ENCODE measurements around the gene HBA2.
"Not testable (repeated sequence)": the region's sequence is repeated elsewhere in the genome, so short reads cannot be mapped to it uniquely, and the experiment has no call there.

The HBA2 gene

GRCh38 chr16:172374-172941 lies at the start of gene HBA2:
Gene HBA2, plus strand, starts transcription at chr16:172876. Its CDS starts 37 bp downstream, at chr16:172913.
- not testable (repeated sequence) for DNase-seq

GRCh38 chr16:123558-124350 lies 48.9 kb upstream of the HBA2 start:
- DNase-seq: not testable (repeated sequence)

DNA sequence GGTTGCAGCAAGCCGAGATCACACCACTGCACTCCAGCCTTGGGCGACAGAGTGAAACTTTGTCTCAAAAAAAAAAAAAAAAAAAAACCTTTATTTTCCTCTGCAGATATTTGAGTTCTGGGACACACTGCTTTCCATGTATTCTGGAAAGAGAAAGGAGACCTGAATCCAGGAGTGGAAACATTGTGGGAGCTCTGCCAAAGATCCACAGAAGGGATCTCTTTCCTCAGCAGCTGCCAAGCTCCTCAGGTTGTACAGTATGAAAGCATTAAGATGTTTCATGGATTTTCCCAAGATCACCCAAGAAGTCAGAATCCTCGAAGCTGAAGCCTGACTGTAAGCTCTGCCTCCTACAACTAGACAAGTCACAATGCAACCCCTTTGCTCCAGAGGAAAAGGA lies 47.7 kb upstream of the HBA2 start:
- DNase-seq: no peak

DNA sequence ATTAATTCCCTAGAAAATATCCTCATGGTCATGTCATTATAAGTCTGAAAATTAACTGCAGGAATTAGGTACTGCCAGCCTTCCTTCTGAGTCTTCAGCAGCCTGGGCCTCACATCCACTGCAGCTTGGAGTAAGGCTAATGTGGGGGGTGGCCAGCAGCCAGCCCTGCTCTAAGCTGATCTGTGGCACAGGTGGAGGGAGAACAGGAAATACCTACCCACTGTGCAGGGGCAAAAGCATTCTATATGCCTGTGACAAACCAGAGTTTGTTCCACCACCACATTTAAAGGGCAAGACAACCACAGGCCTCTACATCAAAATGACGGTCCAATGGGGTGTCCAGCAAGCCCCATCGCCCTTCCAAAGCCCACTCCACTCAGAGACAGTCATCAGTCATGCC lies 43.6 kb upstream of the HBA2 start:
- DNase-seq: no peak

- no peak for DNase-seq
Observed at GRCh38 chr16:130533-131173, 42.0 kb upstream of the HBA2 start.

DNA sequence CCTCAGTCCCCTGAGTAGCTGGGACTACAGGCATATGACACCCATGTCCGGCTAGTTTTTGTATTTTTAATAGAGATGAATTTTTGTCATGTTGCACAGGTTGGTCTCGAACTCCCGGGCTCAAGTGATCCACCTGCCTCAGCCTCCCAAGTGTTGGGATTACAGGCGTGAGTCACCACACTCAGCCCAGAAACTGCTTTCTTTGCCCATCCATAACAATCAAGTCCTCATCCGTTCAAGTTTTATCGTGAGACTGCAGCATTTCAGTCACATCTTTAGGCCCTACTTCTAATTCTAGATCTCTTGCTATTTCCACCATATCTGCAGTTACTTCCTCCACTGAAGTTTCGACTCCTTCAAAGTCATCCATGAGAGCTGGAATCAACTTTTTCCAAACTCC lies 40.6 kb upstream of the HBA2 start:
- DNase-seq: no peak

- no peak for DNase-seq
Observed at GRCh38 chr16:133716-134115, 39.0 kb upstream of the HBA2 start.

DNA sequence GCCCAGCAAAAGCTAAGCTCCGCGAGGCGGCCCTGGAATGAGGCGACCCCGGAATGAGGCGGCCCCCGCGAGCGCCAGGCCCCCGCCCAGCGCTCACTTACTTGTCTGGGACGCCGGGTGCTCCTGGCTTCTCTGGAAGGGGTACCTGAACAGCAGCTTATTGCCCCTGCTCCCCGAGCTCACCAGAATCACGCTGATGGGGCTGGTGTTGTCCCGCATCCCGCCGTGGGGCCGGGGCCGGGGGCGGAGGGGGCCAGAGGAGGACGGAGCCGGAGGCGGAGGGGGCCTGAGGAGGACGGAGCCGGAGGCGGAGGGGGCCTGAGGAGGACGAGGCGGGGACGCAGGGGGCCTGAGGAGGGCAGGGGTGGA lies 34.6 kb upstream of the HBA2 start:
- DNase-seq: peak; percentile 61

GRCh38 chr16:140175-140857 lies 32.4 kb upstream of the HBA2 start:
- no peak for DNase-seq

DNA sequence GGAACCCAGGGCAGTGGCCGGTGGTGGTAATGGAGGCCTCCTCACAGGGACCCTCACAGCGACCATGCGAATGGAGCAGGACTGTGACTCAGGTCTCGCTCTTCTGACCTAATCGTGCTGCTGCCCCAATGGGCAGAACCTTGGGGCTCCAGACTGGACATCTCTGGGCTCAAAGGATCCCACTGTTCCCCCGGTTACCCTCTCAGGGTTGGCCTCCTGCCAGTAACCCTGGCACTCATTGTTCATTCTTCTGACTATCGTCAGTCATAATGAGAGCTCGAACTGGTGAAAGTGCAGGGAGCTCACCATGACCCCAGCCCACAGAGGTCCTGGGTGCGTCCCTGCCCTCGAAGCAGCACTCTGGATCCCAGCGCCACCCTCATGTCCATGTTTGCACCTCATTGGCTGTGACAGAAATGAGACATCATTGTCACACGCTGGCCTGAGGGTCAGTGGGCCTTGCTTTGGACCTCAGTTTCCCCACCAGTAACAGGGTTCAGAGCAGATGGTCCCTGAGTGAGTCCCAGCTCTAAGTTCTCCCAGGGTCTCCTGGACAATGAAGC lies 30.2 kb upstream of the HBA2 start:
- DNase-seq: no peak

GRCh38 chr16:143047-143446 lies 29.6 kb upstream of the HBA2 start:
- DNase-seq: no peak

DNA sequence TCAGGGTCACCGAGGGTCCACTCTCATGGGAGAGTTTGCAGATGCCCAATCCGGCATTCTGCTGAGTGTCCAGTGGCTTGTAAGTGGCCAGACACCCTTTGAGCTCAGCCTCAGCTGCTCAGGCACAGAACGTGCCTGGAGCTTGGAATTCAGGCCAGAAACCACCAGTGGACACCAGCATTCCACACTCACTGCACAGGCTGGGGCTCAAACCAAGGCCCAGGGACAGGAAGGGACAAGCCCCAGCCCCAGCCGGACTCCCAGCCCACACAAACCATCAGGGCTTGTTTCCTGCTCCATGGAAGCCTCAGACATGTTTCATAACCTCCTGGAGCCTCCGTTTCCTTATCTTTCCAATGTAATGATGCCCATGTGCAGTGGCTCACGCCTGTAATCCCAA lies 29.2 kb upstream of the HBA2 start:
- no peak for DNase-seq

GRCh38 chr16:144797-145252 lies 27.9 kb upstream of the HBA2 start:
- no peak for DNase-seq

GRCh38 chr16:146646-147045 lies 26.0 kb upstream of the HBA2 start:
- DNase-seq: no peak

DNA sequence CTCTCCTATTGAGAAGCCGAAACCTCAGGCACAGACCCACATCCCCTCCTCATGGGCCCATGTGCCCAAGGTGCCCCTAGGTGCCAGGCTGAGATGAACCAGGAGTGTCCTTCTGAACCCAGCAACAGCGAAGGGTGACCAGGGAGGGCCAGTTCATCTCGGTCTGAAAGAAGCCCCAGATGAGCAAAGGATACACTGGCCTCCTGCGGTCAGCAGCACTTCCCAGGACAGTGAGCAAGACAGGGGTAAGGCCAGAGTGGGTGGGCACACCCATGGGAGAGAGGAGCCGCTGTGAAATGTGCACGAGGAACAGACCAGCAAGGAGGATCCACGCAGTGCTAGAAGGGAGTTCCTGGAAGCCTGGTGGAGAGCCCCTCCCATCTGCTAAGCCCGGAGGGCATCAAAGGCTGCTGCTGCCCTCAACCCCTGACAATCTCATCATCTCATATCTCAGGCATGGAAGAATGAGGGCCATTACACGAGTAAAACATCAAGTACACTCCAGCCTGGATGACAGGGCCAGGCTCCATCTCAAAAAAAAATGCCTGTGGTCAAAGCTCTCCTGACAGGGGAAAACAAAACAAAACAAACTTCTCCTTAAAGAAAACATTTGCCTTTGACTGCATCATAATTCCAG lies 23.5 kb upstream of the HBA2 start:
- DNase-seq: peak; percentile 36

GRCh38 chr16:152141-153128 lies 20.2 kb upstream of the HBA2 start, which contains the start of gene HBZ:
Gene HBZ, plus strand, starts transcription at chr16:152644. Its CDS starts 266 bp downstream, at chr16:152910.
- no peak for DNase-seq

DNA sequence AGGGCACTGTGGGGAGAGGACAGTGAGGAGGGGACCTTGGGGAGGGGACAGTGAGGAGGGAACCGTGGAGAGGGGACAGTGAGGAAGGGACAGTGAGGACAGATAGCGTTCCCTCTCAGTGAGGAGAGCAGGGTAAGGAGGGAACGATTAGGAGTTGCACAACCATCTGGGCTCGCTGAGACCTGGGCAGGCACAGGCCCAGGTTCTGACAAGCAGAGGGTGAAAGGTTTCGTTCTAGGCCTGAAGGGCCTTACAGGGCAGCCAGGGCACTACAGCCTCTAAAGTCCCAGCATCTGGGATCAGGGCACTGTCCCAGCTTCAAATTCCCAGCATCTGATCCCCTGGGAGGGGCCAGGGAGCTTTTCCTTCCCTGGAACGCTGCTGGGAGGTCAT lies 19.6 kb upstream of the HBA2 start:
- not testable (repeated sequence) for DNase-seq

DNA sequence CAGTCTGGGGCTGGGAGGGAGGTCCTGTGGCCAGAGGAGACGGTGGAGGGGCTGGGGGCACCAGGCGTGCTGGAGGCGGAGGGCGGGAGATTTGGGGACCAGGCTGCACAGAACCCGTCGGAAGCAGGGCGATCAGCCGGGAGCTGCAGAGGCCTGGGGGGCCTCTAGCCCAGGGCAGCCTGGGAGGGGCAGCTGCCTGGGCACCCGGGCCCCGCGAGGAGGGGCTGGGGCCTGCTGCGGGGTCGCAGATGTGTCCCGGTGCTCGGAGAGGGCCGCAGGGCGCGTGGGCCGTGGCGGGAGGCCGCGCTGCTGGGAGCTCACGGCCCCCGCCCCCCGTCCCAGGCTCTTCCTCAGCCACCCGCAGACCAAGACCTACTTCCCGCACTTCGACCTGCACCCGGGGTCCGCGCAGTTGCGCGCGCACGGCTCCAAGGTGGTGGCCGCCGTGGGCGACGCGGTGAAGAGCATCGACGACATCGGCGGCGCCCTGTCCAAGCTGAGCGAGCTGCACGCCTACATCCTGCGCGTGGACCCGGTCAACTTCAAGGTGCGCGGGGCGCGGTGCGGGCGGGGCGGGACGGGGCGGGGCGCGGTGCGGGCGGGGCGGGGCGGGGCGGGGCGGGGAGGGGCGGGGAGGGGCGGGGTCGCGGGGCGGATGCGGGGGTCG lies 19.0 kb upstream of the HBA2 start:
- not testable (repeated sequence) for DNase-seq

DNA sequence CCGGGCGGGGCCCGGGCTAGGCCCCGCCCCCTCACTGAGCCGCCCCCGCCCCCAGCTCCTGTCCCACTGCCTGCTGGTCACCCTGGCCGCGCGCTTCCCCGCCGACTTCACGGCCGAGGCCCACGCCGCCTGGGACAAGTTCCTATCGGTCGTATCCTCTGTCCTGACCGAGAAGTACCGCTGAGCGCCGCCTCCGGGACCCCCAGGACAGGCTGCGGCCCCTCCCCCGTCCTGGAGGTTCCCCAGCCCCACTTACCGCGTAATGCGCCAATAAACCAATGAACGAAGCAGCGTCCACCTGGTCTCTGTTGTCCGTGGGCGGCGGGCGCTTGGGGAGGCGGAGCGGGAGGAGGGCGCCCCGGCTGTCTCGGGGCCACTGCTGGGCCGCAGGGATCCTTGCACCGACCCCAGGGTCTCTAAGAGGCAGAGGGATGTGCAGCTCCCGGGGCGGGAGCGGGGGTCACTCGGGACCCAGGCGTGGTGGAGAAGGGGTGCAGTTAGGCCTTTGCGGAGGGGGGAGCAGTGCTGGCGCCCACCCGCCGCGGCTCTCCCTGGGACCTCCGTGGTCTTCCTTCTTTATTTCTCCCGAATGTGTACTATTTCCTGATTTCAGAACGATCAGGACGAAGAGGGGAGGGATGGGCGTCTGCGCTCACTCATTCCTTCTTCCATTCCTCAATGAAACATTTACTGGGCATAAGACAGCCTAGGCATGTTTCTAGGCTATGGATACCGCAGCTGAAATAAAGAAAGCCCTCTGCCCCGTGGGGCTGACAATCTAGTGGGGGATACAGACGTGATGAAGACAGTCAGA lies 18.3 kb upstream of the HBA2 start:
- peak; percentile 68 for DNase-seq

DNA sequence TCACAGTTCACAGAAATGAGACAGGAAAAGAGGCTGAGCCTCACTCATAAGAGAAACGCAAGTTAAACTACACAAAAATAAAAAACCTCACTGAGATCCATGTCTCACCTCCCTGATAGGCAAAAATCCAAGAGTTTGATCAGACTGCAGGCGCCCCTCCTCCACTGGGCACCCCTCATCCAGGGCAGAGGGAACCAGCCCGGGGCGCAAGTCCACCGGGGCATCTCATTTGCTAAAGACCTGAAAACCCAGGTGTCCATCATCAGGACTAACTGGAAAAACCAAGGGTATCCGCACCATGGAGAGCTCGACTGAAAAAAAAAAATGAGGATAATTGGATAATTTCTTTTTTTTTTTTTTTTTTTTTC lies 17.7 kb upstream of the HBA2 start:
- no peak for DNase-seq

Measured in NCI-H69 (cell line).